Neuronal stem cell (in vitro differentiated cells): ENCODE data around the gene MEIS2.

Source experiments
- DNase-seq: peaks from one replicate; pipeline ENCODE4 v3.0.0-alpha.2; 2013; ENCODE audit warnings: low spot score
- H2AFZ ChIP-seq: one replicate; pipeline ENCODE4 v1.6.1; 2013; ENCODE audit warnings: mild to moderate bottlenecking, low read length, inconsistent platforms
- H2AK5ac ChIP-seq: 2 replicates; pipeline ENCODE4 v1.6.1; 2013; ENCODE audit warnings: low read depth, mild to moderate bottlenecking, inconsistent platforms, low read length, moderate library complexity, mixed read lengths
- H2BK120ac ChIP-seq: 2 replicates; pipeline ENCODE4 v1.6.1; 2013; ENCODE audit warnings: low read depth, mild to moderate bottlenecking, inconsistent platforms, low read length, moderate library complexity, mixed read lengths
- H2BK12ac ChIP-seq: one replicate; pipeline ENCODE4 v1.6.1; 2013; ENCODE audit warnings: low read length, inconsistent platforms
- H2BK15ac ChIP-seq: 2 replicates; pipeline ENCODE4 v1.6.1; 2013; ENCODE audit warnings: mild to moderate bottlenecking, low read length, inconsistent platforms, mixed read lengths
- H2BK5ac ChIP-seq: one replicate; pipeline ENCODE4 v1.6.1; 2013; ENCODE audit warnings: inconsistent platforms, mild to moderate bottlenecking, low read length, moderate library complexity
- H3K14ac ChIP-seq: one replicate; pipeline ENCODE4 v1.6.1; 2013; ENCODE audit warnings: low read length, inconsistent platforms
- H3K18ac ChIP-seq: 2 replicates; pipeline ENCODE4 v1.6.1; 2013; ENCODE audit warnings: low read length, inconsistent platforms
- H3K23ac ChIP-seq: 2 replicates; pipeline ENCODE4 v1.6.1; 2013; ENCODE audit warnings: low read depth, mild to moderate bottlenecking, mixed read lengths, low read length, inconsistent platforms; ENCODE audit not compliant: poor library complexity
- H3K27ac ChIP-seq: replicated peaks from 3 replicates; pipeline ENCODE4 v1.5.1; 2013; ENCODE audit warnings: low read length, inconsistent platforms
- H3K27me3 ChIP-seq, 3 experiments: 2 replicates each; pipeline ENCODE4 v1.6.1; 2013; ENCODE audit warnings: low read length in 3 of 3, mild to moderate bottlenecking in 2 of 3, inconsistent platforms in 1 of 3, low read depth in 1 of 3, mixed read lengths in 1 of 3, moderate library complexity in 1 of 3; ENCODE audit not compliant: control insufficient read depth in 3 of 3, insufficient read depth in 3 of 3
- H3K36me3 ChIP-seq, 2 donors: replicated peaks in 1 of 2; 2 replicates each; pipeline ENCODE4 v1.6.1; 2013; ENCODE audit warnings: low read length in 2 of 2; ENCODE audit not compliant: control insufficient read depth in 2 of 2, insufficient read depth in 2 of 2
- H3K4ac ChIP-seq: 2 replicates; pipeline ENCODE4 v1.6.1; 2013; ENCODE audit warnings: inconsistent platforms, mild to moderate bottlenecking, low read length, moderate library complexity
- H3K4me1 ChIP-seq, 2 donors: 1 replicate in 1 of 2; 2 replicates in 1 of 2; pipeline ENCODE4 v1.6.1; 2013; ENCODE audit warnings: low read length in 2 of 2, low read depth in 1 of 2; ENCODE audit not compliant: control insufficient read depth in 2 of 2, insufficient read depth in 1 of 2
- H3K4me2 ChIP-seq: one replicate; pipeline ENCODE4 v1.6.1; 2013; ENCODE audit warnings: mild to moderate bottlenecking, low read length, inconsistent platforms; ENCODE audit not compliant: insufficient read depth, poor library complexity, severe bottlenecking
- H3K4me3 ChIP-seq, 2 donors: 2 replicates each; pipeline ENCODE4 v1.5.1; 2013; ENCODE audit warnings: low read length in 2 of 2, mild to moderate bottlenecking in 2 of 2, inconsistent platforms in 1 of 2, moderate library complexity in 1 of 2
- H3K79me1 ChIP-seq: one replicate; pipeline ENCODE4 v1.6.1; 2013; ENCODE audit warnings: low read depth, mild to moderate bottlenecking, inconsistent platforms, low read length, moderate library complexity
- H3K9ac ChIP-seq: one replicate; pipeline ENCODE4 v1.6.1; 2013; ENCODE audit warnings: mild to moderate bottlenecking, low read depth, low read length, inconsistent platforms; ENCODE audit not compliant: poor library complexity
- H3K9me3 ChIP-seq, 2 donors: replicated peaks in 1 of 2; 2 replicates each; pipeline versions ENCODE3 to v1.6.1; 2013; ENCODE audit warnings: low read length in 2 of 2, mild to moderate bottlenecking in 2 of 2, inconsistent platforms in 1 of 2, low read depth in 1 of 2, mixed read lengths in 1 of 2, moderate library complexity in 1 of 2; ENCODE audit not compliant: control insufficient read depth in 2 of 2, insufficient read depth in 1 of 2
- H4K8ac ChIP-seq: one replicate; pipeline ENCODE4 v1.6.1; 2013; ENCODE audit warnings: low read depth, mild to moderate bottlenecking, inconsistent platforms, low read length, moderate library complexity
- H4K91ac ChIP-seq: one replicate; pipeline ENCODE4 v1.6.1; 2013; ENCODE audit warnings: low read length, low read depth, mild to moderate bottlenecking, inconsistent platforms; ENCODE audit not compliant: poor library complexity
- WGBS, 2 donors: extraction: QIAGEN DNeasy Blood & Tissue Kit; methylation state at CpG; one replicate each; pipeline ENCODE4 v1.1.7; 2013; ENCODE audit warnings: missing lambda C conversion rate in 2 of 2, mixed read lengths in 1 of 2; ENCODE audit not compliant: insufficient read length in 2 of 2, insufficient replicate concordance in 1 of 2; ENCODE audit errors: extremely low coverage in 2 of 2; 5-methylcytosine and 5-hydroxymethylcytosine counted together

MEIS2 gene

GRCh38 chr15:36964626-36965025 is 135.7 kb downstream of the MEIS2 start:
- Histone ChIP-seq H4K91ac (no peak overlapping the region), H3K79me1 (no peaks in the 10 kb centered on the region), H3K27me3 (no peaks in the 10 kb centered on the region), H2BK12ac (no peak overlapping the region), H3K4me1 (peaks cover 0 to 3% of the 10 kb centered on the region in 2 donors), H4K8ac (no peak overlapping the region), H3K4me2 (no peak overlapping the region), H2BK15ac (no peak overlapping the region), H3K14ac (no peak overlapping the region), H3K4ac (no peak overlapping the region), H3K18ac (no peak overlapping the region), H2AK5ac (no peak overlapping the region), H2BK5ac (no peak overlapping the region), H2AFZ (no peak overlapping the region), H3K36me3 (peaks cover 0 to 4% of the 10 kb centered on the region in 2 donors), H3K9ac (no peak overlapping the region), H3K23ac (no peak overlapping the region), H3K9me3 (peaks cover 0 to 6% of the 10 kb centered on the region in 2 donors), H3K27ac (no peak overlapping the region), H3K4me3 (no peak overlapping the region), H2BK120ac (no peak overlapping the region)
- DNase-seq: no peak

- Histone ChIP-seq H3K9ac (no peak overlapping the region), H3K4me1 (peaks cover 0 to 3% of the 10 kb centered on the region in 2 donors), H3K36me3 (no peaks in the 10 kb centered on the region), H2BK120ac (no peak overlapping the region), H3K23ac (no peak overlapping the region), H2BK15ac (no peak overlapping the region), H2AFZ (no peak overlapping the region), H2BK12ac (no peak overlapping the region), H3K18ac (no peak overlapping the region), H3K14ac (no peak overlapping the region), H4K8ac (no peak overlapping the region), H3K79me1 (no peaks in the 10 kb centered on the region), H2BK5ac (no peak overlapping the region), H4K91ac (no peak overlapping the region), H3K9me3 (no peaks in the 10 kb centered on the region), H3K27me3 (no peaks in the 10 kb centered on the region), H3K27ac (no peak overlapping the region), H3K4ac (no peak overlapping the region), H3K4me3 (no peak overlapping the region), H3K4me2 (no peak overlapping the region), H2AK5ac (no peak overlapping the region)
- no peak for DNase-seq
- WGBS, 2 donors: no CpG with 5 or more reads among the region's 1 CpG
Observed at GRCh38 chr15:36961956-36962355, 138.4 kb downstream of the MEIS2 start.

GRCh38 chr15:36960947-36961227 is 139.5 kb downstream of the MEIS2 start:
- Histone ChIP-seq H3K27me3 (no peaks in the 10 kb centered on the region), H3K4me3 (no peak overlapping the region), H3K79me1 (no peaks in the 10 kb centered on the region), H3K18ac (no peak overlapping the region), H3K4me1 (peaks cover 0 to 3% of the 10 kb centered on the region in 2 donors), H3K4me2 (no peak overlapping the region), H2BK5ac (no peak overlapping the region), H4K8ac (no peak overlapping the region), H3K14ac (no peak overlapping the region), H3K9me3 (no peaks in the 10 kb centered on the region), H3K36me3 (no peaks in the 10 kb centered on the region), H2BK12ac (no peak overlapping the region), H3K23ac (no peak overlapping the region), H3K4ac (no peak overlapping the region), H2AK5ac (no peak overlapping the region), H3K27ac (no peak overlapping the region), H4K91ac (no peak overlapping the region), H3K9ac (no peak overlapping the region), H2AFZ (no peak overlapping the region), H2BK15ac (no peak overlapping the region), H2BK120ac (no peak overlapping the region)
- no CpG with 5 or more reads among the region's 1 CpG for WGBS, 2 donors
- DNase-seq: no peak

- WGBS, 2 donors: no CpG with 5 or more reads among the region's 2 CpGs
- Histone ChIP-seq H2BK120ac (no peak overlapping the region), H2AK5ac (no peak overlapping the region), H3K27me3 (no peaks in the 10 kb centered on the region), H3K79me1 (no peaks in the 10 kb centered on the region), H3K18ac (no peak overlapping the region), H3K36me3 (no peaks in the 10 kb centered on the region), H2BK15ac (no peak overlapping the region), H3K4me2 (no peak overlapping the region), H4K8ac (no peak overlapping the region), H3K27ac (no peak overlapping the region), H2BK12ac (no peak overlapping the region), H3K4me3 (no peak overlapping the region), H3K4me1 (no peaks in the 10 kb centered on the region), H3K14ac (no peak overlapping the region), H4K91ac (no peak overlapping the region), H3K9ac (no peak overlapping the region), H3K4ac (no peak overlapping the region), H3K23ac (no peak overlapping the region), H2AFZ (no peak overlapping the region), H2BK5ac (no peak overlapping the region), H3K9me3 (no peaks in the 10 kb centered on the region)
- no peak for DNase-seq
Observed at GRCh38 chr15:36960179-36960946, 140.0 kb downstream of the MEIS2 start.
